OCI-LY7 (cell line): ENCODE measurements around the gene PHF20.

ENCODE experiments used
- CTCF ChIP-seq: fragments of 200-600 bp; sonication (generic); conservative IDR thresholded peaks from 2 replicates; pipeline ENCODE4 v1.5.1; 2014; ENCODE audit warnings: mild to moderate bottlenecking, antibody characterized with exemption, low read length, moderate library complexity, mixed read lengths
- EZH2phosphoT487 ChIP-seq: fragments of 200-600 bp; sonication (generic); IDR thresholded peaks from 2 replicates; pipeline ENCODE4 v1.6.1; 2018; ENCODE audit warnings: low read depth, borderline replicate concordance, mild to moderate bottlenecking, mixed run types, antibody characterized with exemption, low read length, moderate library complexity, mixed read lengths

DNA sequence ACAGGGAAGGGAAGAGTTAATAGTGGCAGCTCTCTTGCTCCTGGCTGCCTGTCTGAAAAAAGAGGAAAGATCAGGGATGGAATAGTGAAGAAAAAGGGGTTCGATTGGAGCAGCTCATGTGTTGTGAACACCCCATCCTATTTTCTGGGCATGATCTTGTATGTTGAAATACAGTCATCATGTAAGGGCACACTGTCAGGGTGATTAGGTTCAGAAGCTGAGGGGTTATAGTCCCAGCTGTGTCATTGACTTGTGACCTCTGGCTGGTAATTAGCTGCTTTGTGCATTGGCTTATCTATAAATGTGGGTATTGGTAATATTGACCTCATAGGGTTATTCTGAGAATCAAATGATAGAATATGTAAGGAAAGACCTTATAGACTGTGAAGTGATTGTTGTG, 30.1 kb downstream of the PHF20 start:
- TF ChIP-seq CTCF (no peak), EZH2phosphoT487 (no peak)
